CD4-positive, alpha-beta T cell treated with Interleukin-12 subunit alpha and Interleukin-12 subunit beta, for 1 hour (primary cell): Measurements from ENCODE around the gene CLEC16A.

Source experiments
- DNase-seq: peaks from one replicate; pipeline ENCODE4 v3.0.0-alpha.2; 2020

CLEC16A gene

GRCh38 chr16:11064202-11064540 lies 119.8 kb downstream of the CLEC16A start:
- no peak for DNase-seq

DNA sequence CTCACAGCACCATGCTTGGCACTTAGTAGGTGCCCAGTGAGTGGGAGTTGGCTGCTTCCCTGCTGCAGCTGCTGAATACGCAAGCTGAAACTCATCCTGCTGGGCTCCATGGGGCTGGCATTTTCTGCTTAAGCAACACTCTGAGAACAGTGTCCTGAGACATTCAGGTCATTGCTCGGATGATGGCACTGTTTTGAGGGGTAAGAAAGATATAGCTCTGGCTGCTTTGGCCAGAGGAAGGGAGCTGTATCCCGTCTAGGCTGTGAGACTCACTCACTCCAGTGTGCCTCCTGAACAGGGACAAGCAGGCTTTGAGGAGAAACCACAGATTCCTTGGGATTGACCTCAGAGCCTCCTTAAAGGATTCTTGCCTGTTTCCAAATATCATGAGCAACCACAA lies 120.5 kb downstream of the CLEC16A start:
- no peak for DNase-seq

GRCh38 chr16:11066261-11066870 lies 122.0 kb downstream of the CLEC16A start:
- no peak for DNase-seq

DNA sequence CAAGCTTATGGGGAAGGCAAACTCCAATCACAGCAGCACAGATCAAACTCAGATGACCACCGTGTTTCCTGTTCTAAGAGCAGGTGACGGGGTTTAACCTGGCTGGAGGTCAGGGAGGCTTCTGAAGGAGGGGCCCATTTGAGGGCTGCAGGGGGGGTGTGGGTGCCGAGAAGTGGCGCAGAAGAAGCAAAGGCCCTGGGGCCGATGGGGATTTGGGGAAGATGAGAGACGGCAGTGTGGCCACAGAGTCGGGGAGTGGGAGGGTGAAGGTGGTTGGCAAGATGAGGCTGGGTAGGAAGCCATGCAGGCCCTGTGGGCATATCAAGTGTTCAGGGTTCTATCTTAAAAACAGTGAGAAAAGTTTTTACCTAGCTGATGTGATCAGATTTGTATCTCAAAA lies 122.9 kb downstream of the CLEC16A start:
- no peak for DNase-seq

GRCh38 chr16:11067697-11068141 lies 123.4 kb downstream of the CLEC16A start:
- DNase-seq: no peak

GRCh38 chr16:11071829-11072228 lies 127.5 kb downstream of the CLEC16A start:
- DNase-seq: no peak

GRCh38 chr16:11072420-11073153 lies 128.2 kb downstream of the CLEC16A start:
- DNase-seq: no peak

DNA sequence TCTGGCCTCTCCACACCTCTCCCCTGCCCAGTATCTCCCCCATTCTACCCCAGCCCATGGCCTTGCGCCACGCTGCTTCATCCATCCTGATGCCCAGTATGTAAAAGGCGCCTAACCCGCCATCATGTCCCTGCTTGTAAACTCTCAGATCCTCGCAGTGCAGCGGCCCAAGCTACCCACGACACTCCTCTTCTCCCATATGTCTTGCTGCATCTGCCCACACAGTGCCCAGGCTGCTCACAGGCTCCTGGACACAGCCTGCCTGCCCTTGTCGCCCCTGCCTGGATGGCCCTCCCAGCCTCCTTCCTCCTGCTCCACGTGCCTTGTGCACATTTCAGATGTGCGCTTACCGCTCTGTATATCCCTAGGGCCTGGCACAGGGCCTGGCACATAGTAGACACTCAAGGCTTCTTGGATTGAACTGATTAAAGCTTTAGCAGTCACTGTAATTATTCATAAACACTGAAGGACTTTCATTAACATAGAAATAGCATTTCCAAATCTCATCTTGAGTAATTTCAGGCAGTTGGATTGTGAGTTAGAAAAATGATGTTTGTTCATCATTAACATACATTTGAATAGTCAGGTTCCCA lies 129.1 kb downstream of the CLEC16A start:
- no peak for DNase-seq

DNA sequence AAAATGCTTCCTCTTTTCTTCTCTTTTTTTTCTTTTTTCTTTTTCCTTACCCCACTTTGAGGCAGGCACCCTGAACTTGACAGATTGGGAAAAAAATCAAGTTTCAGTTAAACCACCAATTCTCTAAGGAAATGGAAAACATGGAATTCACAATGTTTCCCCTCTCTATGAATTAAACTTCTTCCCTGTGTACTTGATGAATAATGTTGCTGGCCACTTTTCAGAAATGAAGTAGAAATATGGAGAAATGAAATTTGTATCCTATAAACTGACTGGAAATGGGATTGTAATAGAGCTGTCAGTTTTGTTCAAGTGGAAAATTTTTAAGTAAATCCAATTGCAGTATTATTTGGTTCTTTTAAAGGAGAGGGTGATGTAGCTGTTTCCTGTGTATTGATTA lies 129.8 kb downstream of the CLEC16A start:
- no peak for DNase-seq

- DNase-seq: no peak
Measured at GRCh38 chr16:11075163-11075562, 130.8 kb downstream of the CLEC16A start.

DNA sequence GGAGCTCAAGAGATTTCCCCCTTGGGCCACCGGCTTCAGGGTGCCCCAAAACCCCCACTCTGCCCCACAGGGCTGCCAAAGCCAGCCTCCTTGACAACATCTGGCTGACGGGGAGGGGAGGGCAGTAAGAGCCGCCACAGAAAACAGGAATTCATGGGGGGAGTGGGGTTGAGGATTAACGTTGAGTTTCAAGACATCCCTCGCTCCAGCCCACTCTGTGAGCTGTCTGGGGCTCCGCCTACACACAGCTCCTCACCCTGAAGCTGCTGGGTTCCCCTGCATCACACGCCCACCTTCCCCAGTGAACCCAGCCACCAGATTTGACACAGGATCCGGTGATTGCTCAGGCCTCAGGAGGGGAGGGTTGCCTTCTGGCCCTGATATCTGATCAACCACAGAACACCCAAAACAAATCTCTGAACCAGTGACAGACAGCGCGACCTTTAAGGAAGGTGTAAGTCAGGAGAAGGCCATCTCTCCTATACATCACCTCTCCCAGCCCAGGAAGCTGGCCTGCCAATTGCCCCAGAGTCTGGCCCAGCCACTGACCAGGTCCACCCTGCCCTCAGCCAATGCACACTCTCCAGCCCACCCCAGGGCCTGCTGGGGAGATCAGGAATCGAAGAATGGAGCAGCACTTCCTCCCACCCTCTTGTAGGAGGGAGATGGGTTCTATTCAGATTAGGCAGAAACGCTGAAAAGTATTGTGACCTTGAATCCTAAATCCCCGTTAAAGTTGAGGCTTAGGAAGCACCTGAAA lies 132.1 kb downstream of the CLEC16A start:
- no peak for DNase-seq

DNA sequence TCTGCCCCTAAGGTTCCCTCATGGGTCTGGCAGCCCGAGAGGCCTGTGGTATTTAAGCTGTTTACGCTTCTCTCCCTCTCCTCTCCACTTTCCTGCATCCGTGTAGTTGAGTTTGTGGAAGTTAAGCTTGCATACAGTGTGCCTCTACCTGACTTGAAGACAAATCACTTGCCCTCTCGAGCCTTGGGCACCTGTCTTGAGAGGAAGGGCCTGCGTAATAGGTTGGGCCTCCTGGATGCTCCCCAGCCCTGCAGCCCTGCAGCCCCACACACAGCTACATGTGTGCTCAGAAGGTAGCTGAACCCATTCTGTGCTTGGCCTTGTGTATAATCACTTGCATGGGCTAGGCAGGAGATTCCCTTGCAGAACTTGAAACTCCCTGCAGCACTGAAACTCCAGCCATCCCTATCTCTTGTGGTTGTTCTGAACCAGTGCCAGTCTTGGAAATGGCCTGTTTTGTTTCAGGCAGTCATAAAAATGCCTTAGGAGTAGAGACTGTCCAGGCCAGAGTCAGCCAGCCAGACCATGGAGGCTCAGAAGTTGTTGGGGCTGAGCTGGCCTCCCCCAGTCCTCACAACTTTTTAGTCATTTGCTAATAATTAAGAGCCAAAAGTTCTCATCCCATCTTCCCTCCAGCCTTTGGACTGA lies 134.6 kb downstream of the CLEC16A start:
- no peak for DNase-seq

DNA sequence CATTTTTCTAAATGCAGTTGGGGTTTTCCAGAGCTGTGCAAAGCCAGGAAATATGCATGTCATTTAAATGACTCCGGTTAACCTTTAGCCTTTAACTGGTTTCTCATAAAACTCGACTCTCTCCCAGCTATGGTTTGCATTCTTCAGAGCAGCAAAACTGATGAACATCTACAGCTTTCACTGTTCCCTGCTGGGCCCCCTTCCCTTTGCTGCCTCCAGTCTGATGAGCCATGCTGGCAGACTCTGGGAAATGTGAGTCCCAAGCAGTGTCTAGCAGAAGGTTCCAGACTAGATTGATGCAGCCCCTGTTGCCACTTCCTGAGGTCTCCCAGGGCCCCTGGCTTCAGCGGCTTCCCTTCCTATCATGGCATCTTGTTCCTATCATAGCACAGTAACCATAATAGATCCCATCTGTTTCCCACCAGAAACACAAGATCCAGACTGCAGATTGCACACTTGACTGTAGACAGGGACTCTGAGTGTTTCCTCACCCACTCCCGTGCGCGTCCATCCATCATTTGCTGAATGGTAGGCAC lies 135.4 kb downstream of the CLEC16A start:
- DNase-seq: no peak

DNA sequence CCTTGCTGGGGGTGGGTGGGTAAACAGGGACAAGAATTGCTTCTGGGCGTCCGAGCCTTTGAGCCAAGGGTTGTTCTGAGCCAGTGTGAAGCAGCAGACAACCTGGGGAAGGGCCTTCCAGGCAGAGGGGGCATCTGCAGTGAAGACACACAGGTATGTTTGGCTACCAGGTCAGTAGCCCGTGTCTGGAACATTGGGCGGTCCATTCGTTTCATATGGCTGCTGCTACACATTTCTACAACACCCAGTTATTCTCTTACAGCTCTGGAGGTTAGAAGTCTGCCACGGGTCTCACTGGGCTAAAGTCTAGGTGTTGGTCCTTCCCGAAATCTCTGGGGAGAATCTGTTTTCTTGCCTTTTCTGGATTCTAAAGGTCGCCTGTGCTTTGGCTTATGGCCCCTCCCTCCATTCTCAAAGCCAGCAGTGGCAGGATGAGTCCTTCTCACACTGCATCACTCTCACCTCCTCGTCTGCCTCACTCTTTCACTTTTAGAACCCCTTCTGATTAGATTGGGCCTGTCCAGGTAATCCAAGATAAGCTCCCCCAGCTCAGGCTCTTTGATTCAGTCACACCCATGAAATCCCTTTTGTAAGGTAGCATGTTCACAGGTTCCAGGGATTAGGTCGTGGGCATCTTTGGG lies 136.1 kb downstream of the CLEC16A start:
- DNase-seq: no peak

- DNase-seq: no peak
Measured at GRCh38 chr16:11080999-11081630, 136.8 kb downstream of the CLEC16A start.

DNA sequence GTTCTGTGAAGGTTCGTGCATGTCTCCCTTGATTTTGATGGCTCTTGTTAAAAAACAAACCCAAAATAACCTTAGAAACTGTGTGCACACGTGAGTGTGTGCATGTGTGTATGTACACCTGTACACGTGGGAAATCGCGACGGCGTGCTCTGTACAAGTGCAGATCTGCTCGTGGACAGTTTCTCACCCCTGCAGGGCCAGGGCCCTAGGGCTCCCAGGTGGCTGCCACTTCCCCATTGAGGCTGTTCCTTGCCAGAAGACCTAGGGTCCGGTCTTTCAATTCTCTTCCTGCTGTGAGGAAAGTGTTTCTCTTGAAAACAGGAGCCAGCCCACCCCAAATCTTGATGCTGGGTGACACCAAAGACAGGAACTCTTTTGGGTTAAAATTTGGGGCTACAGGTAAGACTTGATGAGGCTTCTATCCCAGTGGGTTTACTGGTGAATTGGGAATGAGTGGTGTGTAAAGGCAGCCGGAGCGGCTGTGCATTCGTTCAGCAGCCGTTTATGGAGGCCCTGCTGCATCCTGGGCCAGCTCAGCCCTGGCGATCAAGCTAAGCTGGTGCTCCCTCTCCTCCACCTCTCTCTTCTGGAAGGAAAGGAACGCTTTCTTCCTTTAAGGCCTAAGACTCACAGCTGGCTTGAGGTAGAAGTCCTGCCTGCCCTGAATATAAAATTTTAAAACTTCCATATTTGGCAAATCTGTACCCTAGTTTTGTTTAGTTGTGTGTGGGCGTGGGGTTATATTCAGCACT lies 137.9 kb downstream of the CLEC16A start:
- DNase-seq: no peak

- DNase-seq: no peak
Measured at GRCh38 chr16:11082860-11083388, 138.6 kb downstream of the CLEC16A start.

DNA sequence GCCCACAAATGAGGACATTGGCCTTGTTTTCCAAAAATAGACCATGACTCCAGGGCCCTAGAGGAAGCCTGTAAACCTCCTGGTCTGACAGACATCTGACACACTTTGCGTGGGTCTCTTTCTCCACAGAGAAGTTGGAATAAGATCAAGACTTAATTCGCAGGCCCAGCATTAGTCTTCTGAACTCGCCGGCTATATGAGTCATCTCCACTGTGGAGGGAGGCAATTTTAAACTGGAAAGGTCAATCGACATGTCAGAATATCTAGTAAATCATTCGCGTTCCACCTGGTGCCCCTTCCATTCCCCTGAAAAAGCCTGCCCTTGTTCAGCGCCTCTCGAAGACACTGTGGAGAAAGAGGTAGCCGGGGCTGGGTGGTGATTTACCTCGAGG lies 140.1 kb downstream of the CLEC16A start:
- DNase-seq: no peak

DNA sequence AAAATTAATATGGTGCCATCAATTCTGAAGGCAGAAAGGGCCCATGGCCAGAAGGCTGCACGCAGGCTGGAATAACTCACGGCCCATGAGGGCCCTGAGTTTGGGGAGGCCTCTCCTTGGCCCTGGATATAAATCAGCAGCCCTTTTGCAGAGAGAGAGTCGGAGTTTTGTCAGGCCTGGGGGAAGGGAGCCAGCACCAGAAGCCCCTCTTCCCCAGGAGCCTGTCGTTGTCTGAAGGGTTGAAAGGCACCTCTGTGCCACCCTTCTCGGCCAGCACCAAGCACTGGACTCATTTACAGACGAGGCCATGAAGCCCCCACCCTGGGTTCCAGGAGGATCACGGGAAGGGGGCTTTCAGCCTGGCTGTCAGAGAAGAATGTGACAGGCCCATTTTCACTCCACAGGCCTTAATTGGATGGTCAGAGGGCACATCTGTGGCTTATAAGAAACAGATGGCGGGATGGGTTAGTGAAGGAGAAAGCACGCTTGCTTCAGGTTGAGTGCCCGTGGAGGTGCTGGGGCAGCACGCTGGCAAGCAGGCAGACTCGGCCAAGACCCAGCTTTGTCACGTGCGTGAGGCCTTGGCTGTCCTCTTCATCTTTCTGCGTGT lies 140.6 kb downstream of the CLEC16A start:
- DNase-seq: no peak

GRCh38 chr16:11085916-11086315 lies 141.6 kb downstream of the CLEC16A start:
- DNase-seq: no peak
